Parathyroid adenoma (tissue), 2 donors: Measurements from ENCODE around the gene UBN1.

Source experiments
- H2AFZ ChIP-seq: fragments of 300-600 bp; sonication (generic); one replicate; pipeline ENCODE4 v1.7.0; 2017; ENCODE audit warnings: antibody characterized with exemption, mild to moderate bottlenecking
- H3K27ac ChIP-seq: fragments of 300-600 bp; sonication (generic); one replicate; pipeline ENCODE4 v1.7.0; 2017
- H3K27me3 ChIP-seq: fragments of 300-600 bp; sonication (generic); one replicate; pipeline ENCODE4 v1.7.0; 2017; ENCODE audit warnings: low read length; ENCODE audit not compliant: control insufficient read depth, insufficient read depth
- H3K36me3 ChIP-seq: fragments of 300-600 bp; sonication (generic); one replicate; pipeline ENCODE4 v1.7.0; 2017; ENCODE audit warnings: low read length; ENCODE audit not compliant: control insufficient read depth, insufficient read depth
- H3K4me1 ChIP-seq: fragments of 300-600 bp; sonication (generic); one replicate; pipeline ENCODE4 v1.7.0; 2017; ENCODE audit warnings: control low read depth
- H3K4me2 ChIP-seq: fragments of 300-600 bp; sonication (generic); one replicate; pipeline ENCODE4 v1.7.0; 2017; ENCODE audit warnings: low read length
- H3K4me3 ChIP-seq: fragments of 300-600 bp; sonication (generic); one replicate; pipeline ENCODE4 v1.7.0; 2017; ENCODE audit warnings: low read depth, low read length
- H3K79me2 ChIP-seq: fragments of 300-600 bp; sonication (generic); one replicate; pipeline ENCODE4 v1.7.0; 2017; ENCODE audit warnings: control low read depth
- H3K9ac ChIP-seq: fragments of 300-600 bp; sonication (generic); one replicate; pipeline ENCODE4 v1.7.0; 2017; ENCODE audit warnings: mild to moderate bottlenecking
- H3K9me3 ChIP-seq: fragments of 300-600 bp; sonication (generic); one replicate; pipeline ENCODE4 v1.7.0; 2017; ENCODE audit warnings: low read length; ENCODE audit not compliant: control insufficient read depth
- CTCF ChIP-seq: fragments of 300-600 bp; sonication (generic); IDR thresholded peaks from one replicate; pipeline ENCODE4 v1.7.0; 2017; ENCODE audit warnings: antibody characterized with exemption, mild to moderate bottlenecking
- donor health status: primary hyperparathyroidism.

UBN1 gene

GRCh38 chr16:4864728-4865127, 17.4 kb downstream of the UBN1 start:
- no peak overlapping the region for H3K4me2 ChIP-seq
- no peak overlapping the region for H2AFZ ChIP-seq
- no peaks in the 10 kb centered on the region for H3K27me3 ChIP-seq
- no peak overlapping the region for H3K9ac ChIP-seq
- no peak for TF ChIP-seq CTCF
- H3K36me3 ChIP-seq: no peaks in the 10 kb centered on the region
- H3K27ac ChIP-seq: no peak overlapping the region
- no peaks in the 10 kb centered on the region for H3K9me3 ChIP-seq
- H3K4me1 ChIP-seq: no peaks in the 10 kb centered on the region
- no peak overlapping the region for H3K4me3 ChIP-seq
- peaks cover 45% of the 10 kb centered on the region for H3K79me2 ChIP-seq

- H3K36me3 ChIP-seq: no peaks in the 10 kb centered on the region
- H3K4me2 ChIP-seq: no peak overlapping the region
- H3K79me2 ChIP-seq: peaks cover 40% of the 10 kb centered on the region
- no peak for TF ChIP-seq CTCF
- H3K9ac ChIP-seq: no peak overlapping the region
- H3K27ac ChIP-seq: no peak overlapping the region
- H3K4me3 ChIP-seq: no peak overlapping the region
- H3K27me3 ChIP-seq: no peaks in the 10 kb centered on the region
- H2AFZ ChIP-seq: no peak overlapping the region
- H3K4me1 ChIP-seq: no peaks in the 10 kb centered on the region
- H3K9me3 ChIP-seq: no peaks in the 10 kb centered on the region
These were observed 18.1 kb downstream of the UBN1 start for GRCh38 chr16:4865231-4865860.

- Histone ChIP-seq H3K9me3 (no peaks in the 10 kb centered on the region), H3K4me1 (no peaks in the 10 kb centered on the region), H2AFZ (no peak overlapping the region), H3K36me3 (no peaks in the 10 kb centered on the region), H3K27ac (no peak overlapping the region), H3K79me2 (peaks cover 31% of the 10 kb centered on the region), H3K4me2 (no peak overlapping the region), H3K9ac (no peak overlapping the region), H3K4me3 (no peak overlapping the region), H3K27me3 (no peaks in the 10 kb centered on the region)
- TF ChIP-seq CTCF: no peak
These were observed 19.3 kb downstream of the UBN1 start for GRCh38 chr16:4866586-4866985.

- H2AFZ ChIP-seq: no peak overlapping the region
- no peaks in the 10 kb centered on the region for H3K9me3 ChIP-seq
- H3K4me1 ChIP-seq: no peaks in the 10 kb centered on the region
- H3K36me3 ChIP-seq: no peaks in the 10 kb centered on the region
- H3K27me3 ChIP-seq: no peaks in the 10 kb centered on the region
- peaks cover 22% of the 10 kb centered on the region for H3K79me2 ChIP-seq
- no peak overlapping the region for H3K27ac ChIP-seq
- H3K4me2 ChIP-seq: no peak overlapping the region
- TF ChIP-seq CTCF: no peak
- no peak overlapping the region for H3K9ac ChIP-seq
- H3K4me3 ChIP-seq: no peak overlapping the region
These were observed 20.7 kb downstream of the UBN1 start for GRCh38 chr16:4868026-4868425.

GRCh38 chr16:4868535-4868934, 21.3 kb downstream of the UBN1 start:
- no peak overlapping the region for H3K27ac ChIP-seq
- H3K4me1 ChIP-seq: no peaks in the 10 kb centered on the region
- no peak overlapping the region for H3K4me3 ChIP-seq
- no peak overlapping the region for H2AFZ ChIP-seq
- H3K4me2 ChIP-seq: no peak overlapping the region
- H3K27me3 ChIP-seq: no peaks in the 10 kb centered on the region
- no peaks in the 10 kb centered on the region for H3K9me3 ChIP-seq
- peaks cover 18% of the 10 kb centered on the region for H3K79me2 ChIP-seq
- H3K9ac ChIP-seq: no peak overlapping the region
- H3K36me3 ChIP-seq: no peaks in the 10 kb centered on the region
- TF ChIP-seq CTCF: no peak
